ENCODE results near the gene CFAP299.

Gene CFAP299

DNA sequence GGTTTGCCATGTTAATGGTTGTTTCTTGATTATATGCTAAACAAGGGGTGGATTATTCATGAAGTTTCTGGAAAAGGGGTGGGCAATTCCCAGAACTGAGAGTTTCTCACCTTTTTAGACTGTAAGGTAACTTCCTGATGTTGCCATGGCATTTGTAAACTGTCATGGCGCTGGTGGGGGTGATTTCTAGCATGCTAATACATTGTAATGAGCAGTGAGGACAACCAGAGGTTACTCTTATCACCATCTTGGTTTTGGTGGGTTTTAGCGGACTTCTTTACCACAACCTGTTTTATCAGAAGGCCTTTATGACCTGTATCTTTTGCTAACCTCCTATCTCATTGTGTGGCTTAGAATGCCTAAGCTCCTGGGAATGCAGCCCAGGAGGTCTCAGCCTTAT is 81.5 kb downstream of the CFAP299 start:
- ChIA-PET POLR2A (ENCODE audit: low non-redundant PET) (no interaction called here), CTCF (no interaction called here)
- H3K27ac ChIP-seq = no peak overlapping the region
- TF ChIP-seq, protein P1, sequence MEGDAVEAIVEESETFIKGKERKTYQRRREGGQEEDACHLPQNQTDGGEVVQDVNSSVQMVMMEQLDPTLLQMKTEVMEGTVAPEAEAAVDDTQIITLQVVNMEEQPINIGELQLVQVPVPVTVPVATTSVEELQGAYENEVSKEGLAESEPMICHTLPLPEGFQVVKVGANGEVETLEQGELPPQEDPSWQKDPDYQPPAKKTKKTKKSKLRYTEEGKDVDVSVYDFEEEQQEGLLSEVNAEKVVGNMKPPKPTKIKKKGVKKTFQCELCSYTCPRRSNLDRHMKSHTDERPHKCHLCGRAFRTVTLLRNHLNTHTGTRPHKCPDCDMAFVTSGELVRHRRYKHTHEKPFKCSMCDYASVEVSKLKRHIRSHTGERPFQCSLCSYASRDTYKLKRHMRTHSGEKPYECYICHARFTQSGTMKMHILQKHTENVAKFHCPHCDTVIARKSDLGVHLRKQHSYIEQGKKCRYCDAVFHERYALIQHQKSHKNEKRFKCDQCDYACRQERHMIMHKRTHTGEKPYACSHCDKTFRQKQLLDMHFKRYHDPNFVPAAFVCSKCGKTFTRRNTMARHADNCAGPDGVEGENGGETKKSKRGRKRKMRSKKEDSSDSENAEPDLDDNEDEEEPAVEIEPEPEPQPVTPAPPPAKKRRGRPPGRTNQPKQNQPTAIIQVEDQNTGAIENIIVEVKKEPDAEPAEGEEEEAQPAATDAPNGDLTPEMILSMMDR (conservative IDR thresholded peaks at IDR 0.05; ENCODE audit: low read depth) = no peak
- no peak for DNase-seq (ENCODE audit: low spot score)

DNA sequence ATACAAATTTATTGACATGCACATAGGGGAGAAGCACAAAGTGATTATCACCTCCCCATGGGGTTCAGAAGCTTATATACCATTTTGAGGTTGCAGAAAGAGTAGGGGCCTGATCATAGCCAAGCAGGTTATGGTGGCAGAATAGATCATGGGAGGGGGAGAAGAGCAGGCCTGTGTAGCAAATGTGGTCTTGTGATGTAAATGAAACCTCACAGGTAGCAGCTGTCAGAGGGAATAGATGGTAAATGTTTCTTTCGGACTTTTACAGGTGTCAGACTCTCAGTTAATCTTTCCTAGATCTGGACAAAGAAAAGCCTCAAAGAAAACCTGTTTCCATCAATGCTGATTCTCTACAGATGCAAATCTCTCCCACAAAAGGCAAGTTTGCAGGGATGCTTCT is 84.4 kb downstream of the CFAP299 start:
- no peak overlapping the region for H3K27ac ChIP-seq
- CTCF ChIA-PET = no interaction called here
- TF ChIP-seq, protein P1 (conservative IDR thresholded peaks at IDR 0.05; ENCODE audit: low read depth) = no peak
- no peak for DNase-seq (ENCODE audit: low spot score)
- POLR2A ChIA-PET (ENCODE audit: low non-redundant PET) = no interaction called here

DNA sequence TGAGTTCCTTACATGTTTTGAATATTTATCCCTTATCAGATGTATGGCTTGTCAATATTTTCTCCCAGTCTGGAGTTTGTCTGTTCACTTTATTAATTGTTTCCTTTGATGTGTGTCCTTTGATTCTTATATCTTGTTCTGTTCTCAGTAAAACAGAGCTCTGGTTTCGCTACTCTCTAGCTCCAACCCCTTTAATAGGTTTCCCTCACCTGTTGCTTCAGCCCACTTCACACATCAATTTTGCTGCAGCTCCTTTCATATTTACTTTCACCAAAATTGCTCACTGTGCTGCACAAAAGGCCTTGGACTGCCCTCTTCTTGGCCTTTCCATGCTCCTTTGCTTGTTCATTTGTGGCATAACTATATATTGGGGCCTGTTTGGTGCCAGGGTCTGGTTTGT is 85.1 kb downstream of the CFAP299 start:
- POLR2A ChIA-PET (ENCODE audit: low non-redundant PET) = no interaction called here
- TF ChIP-seq, protein P1 (conservative IDR thresholded peaks at IDR 0.05; ENCODE audit: low read depth) = no peak
- DNase-seq (ENCODE audit: low spot score) = no peak
- CTCF ChIA-PET = no interaction called here
- no peak overlapping the region for H3K27ac ChIP-seq

DNA sequence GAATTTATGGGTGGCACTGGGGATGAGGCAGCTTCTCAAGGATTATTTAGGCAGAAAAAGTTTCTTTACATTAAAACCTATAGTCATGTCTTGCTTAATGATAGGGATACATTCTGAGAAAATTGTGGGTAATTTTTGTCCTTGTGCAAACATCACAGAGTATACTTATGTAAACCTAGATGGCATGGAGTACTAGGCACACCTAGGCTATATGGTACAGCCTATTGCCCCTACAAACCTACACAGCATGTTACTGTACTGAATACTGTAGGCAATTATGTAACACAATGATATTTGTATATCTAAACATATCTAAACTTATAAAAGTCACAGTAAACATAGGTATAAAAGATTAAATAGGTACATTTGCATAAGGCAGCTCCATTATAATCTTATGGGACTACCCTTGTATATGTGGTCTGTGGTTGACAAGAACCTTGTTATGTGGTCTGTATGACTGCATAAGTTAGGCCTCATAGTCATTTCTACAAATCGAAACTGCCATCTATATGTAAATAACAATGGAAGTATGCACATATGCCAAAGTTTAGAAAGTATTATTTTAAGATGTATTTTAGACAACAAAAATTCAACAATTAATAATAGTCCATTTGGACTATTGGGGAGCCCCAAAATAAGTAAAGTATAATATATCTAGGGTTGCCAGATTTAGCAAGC is 87.3 kb downstream of the CFAP299 start:
- H3K27ac ChIP-seq = no peak overlapping the region
- CTCF ChIA-PET = interaction anchor here (1.0 kb wide), 1 partner anchor 11 kb away, joined by 3 read pairs; no protein-coding TSS in a partner anchor
- TF ChIP-seq, protein P1 (conservative IDR thresholded peaks at IDR 0.05; ENCODE audit: low read depth) = no peak
- no peak for DNase-seq (ENCODE audit: low spot score)
- POLR2A ChIA-PET (ENCODE audit: low non-redundant PET) = no interaction called here

DNA sequence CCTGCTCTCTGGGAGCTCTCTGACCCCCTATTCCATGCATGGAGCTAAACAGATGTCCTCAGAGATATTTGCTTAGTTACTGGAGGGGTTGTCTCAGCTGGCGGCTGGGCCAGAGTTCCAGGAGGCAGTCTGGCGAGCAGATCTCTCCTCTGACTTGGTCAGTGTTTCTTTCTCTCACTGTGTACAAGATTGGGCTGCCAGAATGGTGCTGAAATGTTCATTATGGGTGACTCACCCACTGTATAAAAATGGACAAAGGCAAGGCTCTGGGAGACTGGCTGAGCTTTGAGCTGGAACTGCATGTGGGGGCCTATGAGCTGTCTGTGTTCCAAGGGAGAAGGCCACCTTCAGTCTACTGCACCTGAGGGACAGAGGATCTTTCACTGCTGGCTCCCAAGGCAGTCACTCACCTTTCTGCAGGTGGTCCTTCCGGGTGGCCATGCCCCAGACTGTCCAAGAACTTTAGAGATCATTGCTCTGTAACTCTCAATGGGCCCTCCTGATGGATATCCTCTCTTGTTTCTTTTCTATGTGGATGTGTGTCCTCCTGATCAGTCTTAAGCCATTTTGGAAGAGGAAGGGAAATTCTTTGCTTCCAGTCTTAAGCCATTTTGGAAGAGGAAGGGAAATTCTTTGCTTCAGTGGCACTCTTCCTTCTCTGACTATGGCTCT is 88.2 kb downstream of the CFAP299 start:
- DNase-seq (ENCODE audit: low spot score) = no peak
- TF ChIP-seq, protein P1 (conservative IDR thresholded peaks at IDR 0.05; ENCODE audit: low read depth) = no peak
- ChIA-PET POLR2A (ENCODE audit: low non-redundant PET) (no interaction called here), CTCF (interaction anchor here (1.0 kb wide), 1 partner anchor 10 kb away, joined by 3 read pairs; no protein-coding TSS in a partner anchor)
- H3K27ac ChIP-seq = no peak overlapping the region

DNA sequence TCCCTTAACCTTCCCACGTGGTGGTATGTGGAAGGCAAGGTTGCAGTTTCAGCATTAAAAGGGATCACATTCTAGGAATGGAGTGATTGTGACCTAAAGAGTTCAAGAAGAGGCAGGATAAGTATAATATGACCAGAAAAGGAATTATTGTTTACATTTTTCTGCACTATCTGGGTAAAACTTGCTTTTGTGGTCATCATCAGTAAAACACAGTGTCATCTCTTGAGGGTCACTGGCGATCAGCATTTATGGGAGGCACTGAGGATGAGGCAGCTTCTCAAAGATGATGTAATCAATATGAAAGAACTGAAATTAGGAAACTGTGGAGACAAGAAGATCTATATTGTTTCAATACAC is 88.7 kb downstream of the CFAP299 start:
- DNase-seq (ENCODE audit: low spot score) = no peak
- POLR2A ChIA-PET (ENCODE audit: low non-redundant PET) = no interaction called here
- CTCF ChIA-PET = no interaction called here
- TF ChIP-seq, protein P1 (conservative IDR thresholded peaks at IDR 0.05; ENCODE audit: low read depth) = no peak
- H3K27ac ChIP-seq = no peak overlapping the region
